Measurements from ENCODE around the gene CPA5.

CPA5 gene

DNA sequence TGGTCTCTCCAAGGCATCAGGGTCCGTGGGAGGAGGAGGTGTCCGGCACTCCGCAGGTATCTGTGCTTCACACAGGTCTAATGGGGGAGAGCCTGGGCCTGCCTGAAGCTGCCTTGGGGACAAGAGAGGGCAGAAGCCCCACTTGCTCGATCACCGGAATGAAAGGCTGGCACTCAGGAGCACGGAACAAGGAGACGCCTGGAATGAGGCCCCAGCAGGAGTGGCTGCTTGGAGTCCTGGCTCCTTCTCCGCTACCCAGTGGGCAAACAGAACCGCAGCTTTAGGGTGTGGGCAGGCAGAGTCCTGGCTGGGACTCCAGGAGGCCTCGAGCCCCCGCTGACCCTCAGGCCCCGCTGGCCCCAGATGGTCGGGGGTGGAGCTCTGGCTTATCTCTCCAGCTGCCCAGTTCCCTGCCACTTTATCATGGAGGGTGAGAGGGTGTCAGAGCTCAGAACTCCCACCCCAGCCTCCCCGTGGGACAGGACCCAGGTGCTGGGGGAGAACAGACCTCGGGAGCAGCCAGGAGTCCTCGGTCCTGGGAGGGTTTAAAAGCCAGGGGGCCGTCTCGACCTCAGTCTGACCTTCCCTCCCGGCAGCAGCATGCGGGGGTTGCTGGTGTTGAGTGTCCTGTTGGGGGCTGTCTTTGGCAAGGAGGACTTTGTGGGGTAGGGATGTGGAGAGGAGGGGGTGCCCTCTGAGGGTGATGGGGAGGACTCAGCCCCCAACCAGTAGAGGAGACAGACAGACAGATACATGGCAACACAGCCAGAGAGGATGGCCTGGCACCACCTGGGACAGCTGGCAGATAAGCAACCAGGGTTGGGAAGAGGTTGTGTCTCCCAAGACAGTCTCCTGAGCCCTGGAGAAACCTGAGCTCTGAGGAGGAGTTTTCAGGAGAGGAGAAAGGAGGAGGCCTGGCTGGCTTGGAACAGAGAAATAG, 35.6 kb downstream of the CPA5 start, which contains the start of gene CPA1:
TSS of gene CPA1 (plus strand) at position 574 of the 940 bp plus-strand sequence. CDS start at position 601, 27 bp downstream.
- DNase-seq = no peak

DNA sequence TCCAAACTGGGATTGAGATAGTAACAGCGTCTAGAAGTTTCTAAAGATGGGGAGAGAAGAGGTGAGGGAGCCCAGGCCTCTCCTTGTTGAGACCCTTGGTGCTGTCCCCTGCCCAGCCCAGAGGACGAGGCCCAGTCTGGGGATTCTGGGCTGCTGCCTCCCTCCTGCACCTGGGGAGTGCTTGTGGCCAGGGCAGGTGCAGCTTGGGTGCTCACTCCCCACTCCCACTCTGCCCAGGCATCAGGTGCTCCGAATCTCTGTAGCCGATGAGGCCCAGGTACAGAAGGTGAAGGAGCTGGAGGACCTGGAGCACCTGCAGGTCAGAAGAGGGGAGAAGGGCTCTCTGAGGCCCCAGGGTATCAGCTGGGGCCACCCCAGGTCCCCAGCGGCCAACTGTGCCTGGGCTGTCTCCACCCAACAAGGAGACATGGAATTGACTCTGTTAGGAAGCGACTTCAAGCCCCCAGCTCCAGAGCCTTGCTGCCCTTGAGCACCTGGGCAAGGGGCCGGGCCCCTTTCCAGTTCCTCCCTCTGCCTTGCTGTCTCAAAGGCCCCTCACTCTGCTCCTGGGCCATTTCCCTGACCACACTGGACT, 36.3 kb downstream of the CPA5 start:
- no peak for DNase-seq

DNA sequence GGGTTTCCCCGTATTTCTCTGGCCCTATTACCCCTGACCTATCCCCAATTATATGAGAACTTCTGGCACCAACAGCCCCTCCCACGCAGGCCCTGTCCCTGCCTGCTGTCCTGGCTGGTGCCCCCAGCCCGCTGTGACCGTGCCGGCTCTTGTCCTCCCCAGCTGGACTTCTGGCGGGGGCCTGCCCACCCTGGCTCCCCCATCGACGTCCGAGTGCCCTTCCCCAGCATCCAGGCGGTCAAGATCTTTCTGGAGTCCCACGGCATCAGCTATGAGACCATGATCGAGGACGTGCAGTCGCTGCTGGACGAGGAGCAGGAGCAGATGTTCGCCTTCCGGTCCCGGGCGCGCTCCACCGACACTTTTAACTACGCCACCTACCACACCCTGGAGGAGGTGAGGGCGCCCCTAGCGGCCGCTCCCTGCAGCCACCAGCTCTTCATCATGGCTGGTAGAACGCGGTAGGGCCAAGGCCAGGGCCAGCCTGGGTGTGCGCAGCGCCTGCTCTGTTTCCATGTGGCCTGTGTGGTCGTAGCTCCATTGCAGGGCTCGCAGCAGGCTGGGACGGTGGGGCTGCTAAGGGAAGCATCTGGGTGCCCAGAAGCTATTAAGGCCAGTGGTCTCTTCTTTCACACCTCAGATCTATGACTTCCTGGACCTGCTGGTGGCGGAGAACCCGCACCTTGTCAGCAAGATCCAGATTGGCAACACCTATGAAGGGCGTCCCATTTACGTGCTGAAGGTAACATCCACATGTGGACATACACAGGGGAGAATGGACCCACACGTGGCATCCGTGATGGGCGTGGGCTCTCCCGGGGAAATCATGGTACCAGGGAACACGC, 37.1 kb downstream of the CPA5 start:
- DNase-seq = no peak

DNA sequence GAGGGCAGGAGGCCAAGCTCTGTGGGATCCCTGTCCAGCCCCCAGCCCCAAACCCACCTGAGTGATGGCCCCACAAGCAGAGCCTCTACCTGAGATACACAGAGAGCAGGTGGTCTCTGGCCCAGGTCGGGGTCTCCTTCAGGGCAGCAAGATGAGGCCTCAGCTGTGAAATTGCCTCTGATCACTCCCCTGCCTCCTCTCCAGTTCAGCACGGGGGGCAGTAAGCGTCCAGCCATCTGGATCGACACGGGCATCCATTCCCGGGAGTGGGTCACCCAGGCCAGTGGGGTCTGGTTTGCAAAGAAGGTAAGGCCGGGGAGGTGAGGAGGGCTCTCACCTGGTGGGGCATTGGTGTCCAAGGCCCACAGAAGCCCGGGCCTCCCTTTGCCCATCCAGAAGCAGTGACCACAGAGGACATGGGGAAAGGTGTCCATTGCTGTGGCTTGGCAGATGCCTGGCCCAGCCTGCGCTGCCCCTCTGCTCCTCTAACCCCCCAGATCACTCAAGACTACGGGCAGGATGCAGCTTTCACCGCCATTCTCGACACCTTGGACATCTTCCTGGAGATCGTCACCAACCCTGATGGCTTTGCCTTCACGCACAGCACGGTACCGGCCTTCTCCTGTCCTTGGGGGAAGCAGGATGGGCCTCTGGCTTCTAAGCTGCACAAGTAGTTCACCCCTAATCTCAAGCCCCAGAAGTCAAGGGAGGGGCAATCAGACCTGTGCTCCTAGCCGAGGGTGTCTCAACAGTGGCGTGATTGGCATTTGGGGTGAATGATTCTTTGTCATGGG, 38.8 kb downstream of the CPA5 start:
- no peak for DNase-seq

DNA sequence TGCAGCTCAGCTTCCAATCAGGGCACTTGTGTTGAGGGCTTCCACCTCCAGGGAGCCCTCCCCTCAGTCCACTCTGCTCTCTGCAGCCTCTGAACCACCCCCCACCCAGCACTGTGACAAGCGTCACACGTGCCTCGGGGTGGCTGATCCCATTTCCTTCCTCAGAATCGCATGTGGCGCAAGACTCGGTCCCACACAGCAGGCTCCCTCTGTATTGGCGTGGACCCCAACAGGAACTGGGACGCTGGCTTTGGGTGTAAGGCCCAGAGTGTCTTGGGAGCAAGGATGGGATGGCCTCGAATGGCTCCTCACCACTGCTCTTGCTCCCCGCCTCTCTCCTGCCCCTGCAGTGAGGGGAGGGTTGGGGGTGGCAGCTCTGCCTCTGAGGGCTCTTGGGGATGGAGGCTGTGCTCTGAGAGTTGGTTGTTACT, 39.8 kb downstream of the CPA5 start:
- no peak for DNase-seq

DNA sequence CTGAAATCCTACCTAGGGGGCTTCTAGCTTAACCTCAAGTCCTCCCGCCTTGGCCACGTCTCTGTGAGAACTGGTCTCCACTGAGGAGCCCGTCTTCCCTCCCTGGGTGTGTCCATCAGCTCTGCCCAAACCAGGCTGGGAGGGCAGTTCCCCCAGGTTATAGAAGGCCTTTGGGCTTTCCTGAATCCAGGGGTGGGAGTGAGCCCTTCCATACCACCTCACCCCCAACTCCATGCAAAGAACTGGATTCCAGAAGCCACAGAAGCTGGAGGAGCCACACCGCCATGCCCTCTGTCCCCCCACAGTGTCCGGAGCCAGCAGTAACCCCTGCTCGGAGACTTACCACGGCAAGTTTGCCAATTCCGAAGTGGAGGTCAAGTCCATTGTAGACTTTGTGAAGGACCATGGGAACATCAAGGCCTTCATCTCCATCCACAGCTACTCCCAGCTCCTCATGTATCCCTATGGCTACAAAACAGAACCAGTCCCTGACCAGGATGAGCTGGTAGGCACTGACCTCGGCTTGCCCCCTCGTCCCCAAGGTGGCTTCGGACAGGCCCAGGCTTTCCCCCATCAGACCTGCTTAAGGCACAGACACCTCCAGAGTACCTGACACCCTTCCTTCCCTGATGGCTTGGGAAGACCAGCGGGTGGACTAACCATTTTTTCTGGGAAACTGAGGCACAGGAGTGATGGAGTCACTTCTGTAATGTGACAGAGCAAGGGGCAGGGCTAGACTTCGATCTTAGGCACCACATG, 40.4 kb downstream of the CPA5 start:
- no peak for DNase-seq

DNA sequence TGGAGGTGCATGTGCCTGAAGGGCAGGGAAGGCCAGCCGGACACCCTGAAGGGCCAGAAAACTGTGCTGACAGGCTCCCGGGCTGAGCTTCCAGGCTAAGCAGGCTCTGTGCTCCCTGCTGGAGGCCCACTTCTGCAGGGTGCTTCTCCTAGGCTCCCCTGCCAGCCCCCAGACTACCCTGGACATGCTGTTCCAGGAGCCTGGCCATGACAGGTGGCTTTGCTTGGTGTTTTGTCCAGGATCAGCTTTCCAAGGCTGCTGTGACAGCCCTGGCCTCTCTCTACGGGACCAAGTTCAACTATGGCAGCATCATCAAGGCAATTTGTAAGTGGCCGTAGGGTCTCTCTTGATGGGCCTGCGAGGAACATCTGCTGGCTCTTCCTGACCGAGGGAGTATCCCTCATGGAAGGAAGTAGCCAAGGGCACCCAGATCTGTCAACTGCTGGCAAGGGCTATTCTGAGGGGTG, 41.0 kb downstream of the CPA5 start:
- DNase-seq = no peak

DNA sequence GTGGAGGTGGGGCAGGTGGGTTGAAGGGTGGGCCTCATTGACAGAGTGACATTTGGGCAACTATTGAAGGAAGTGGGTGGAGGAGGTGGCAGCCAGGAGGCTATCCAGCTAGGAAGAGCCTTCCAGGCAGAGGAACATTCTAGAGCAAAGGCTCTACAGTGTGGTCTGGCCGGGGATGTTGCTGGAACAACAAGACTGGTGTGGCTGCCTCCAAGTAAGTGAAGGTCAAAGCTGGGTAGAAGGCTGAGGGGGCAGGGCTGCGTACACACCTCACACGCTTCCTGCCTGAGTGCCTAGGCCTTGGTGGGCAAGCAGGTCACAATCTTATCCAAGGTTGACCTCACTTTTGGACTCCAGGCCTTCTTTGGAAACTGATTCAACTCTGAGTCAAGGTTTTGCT, 42.3 kb downstream of the CPA5 start:
- no peak for DNase-seq

DNA sequence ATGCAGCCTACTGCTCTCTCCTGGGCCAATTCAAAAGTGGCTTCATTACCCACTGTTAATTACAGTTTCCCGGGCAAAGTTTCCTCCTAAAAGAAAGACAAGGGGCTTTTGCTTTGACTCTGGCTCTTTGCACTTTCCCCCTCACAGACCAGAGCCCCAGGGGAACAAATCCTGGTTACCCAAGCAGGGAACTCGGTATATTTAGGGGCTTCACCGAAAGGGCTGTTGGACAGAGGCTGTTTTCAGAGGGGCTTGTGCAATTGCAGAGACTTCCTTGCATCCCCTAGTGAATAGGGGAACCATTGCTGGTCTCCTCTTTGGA, 42.7 kb downstream of the CPA5 start:
- no peak for DNase-seq

DNA sequence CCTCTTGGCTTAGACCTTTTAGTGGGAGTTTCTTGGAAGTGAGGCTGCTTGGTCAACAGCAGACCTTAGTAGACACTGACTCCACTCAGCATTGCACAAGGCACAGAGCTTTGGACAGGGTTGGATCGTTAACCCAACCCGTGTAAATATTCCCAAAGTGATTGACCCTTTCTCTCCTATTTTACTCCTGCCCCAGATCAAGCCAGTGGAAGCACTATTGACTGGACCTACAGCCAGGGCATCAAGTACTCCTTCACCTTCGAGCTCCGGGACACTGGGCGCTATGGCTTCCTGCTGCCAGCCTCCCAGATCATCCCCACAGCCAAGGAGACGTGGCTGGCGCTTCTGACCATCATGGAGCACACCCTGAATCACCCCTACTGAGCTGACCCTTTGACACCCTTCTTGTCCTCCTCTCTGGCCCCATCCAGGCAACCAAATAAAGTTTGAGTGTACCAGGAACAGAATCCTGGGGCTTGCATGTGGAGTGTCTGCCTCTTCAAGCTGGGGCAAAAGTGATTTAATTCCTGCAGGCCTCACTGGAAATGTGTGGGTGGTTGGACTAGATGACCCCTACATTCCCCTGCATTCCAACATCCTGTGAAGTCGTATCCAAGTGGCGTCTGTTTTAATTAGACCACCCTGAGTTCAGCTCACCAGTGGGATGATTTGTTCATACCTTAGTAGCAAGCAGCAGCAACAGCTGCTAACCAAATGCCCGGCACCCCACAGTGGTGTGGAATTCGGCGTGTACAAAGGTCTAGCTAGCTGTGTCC, 43.2 kb downstream of the CPA5 start:
- DNase-seq = no peak

DNA sequence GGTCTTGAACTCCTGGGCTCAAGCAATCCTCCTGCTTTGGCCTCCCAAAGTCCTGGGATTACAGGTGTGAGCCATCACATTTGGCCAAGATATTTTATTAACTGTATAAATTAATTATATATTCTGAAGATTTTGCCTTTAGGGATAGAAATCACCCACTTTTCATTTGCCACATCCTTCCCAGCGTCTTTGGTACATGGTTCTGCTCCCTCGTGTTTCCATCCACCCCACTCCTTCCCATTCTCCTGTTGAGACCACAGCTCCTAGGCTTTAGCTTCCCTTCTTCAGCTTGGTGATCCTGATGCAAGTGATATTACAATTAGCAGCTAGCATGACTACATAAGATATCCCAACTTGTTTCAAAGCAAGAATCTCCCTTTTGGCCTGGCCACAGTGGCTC, 44.1 kb downstream of the CPA5 start:
- DNase-seq = no peak

DNA sequence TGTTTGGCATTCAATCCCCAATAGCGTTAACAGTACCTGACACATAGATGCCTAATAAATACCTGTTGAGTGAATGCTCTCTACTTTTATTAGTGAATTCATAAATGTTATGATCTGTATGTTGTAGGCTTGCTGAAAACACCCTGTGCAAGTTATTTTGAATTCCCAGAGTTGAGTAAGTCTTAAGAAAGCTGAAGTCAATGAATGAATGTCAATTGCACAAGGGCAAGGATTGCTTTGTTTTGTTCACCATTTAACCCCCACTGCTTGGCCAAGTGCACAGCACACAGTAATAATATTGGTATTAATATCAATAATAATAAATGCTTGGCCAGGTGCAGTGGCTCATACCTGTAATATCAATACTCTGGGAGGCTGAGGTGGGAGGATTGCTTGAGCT, 45.9 kb downstream of the CPA5 start:
- DNase-seq = no peak

DNA sequence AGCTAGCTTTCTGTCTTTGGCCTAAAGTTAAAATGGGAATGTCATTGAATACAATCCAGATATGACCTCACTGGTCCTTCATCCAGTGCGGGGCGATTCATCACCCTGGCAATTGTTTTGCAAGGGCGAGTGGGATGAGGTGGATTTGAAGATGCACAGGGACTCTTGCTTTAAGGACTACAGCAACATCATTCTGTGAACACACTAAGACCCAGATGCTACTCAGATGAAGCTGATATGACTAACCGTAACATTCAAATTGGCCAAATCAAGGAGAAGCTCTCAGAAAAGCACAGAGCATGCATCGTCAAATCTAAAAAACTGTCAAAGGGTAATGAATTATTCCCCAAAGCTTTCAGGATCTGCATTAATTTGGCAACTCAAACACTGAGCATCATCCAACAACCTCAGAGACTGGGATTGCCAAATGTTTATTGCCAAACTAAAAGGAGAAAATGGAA, 48.5 kb downstream of the CPA5 start:
- DNase-seq = no peak

DNA sequence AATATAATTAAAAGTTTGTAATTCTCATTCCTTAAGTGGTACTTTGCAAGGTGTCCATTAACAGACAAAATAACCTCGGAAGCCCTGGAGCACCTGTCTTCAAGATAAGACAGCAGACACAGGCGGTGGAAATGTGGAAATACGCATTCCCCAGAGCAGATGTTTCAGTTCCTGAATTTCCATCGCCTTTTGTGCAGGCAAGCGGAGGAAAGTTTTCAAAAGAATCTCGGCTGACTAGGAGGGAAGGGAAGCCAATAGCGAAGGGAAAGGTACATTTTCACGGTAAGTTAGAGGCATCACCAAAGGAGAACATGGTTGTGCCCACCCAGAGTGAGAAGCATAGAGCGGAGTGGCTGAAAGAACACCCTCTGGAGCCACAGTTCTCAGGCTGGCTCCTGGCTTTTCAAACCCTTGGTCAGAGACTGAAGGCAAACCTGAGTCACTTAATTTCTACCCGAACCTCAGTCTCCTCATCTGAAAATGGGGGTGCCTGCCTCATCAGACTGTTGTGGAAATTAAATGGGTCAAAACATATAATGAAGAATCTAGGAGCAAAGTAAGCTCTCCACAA, 49.3 kb downstream of the CPA5 start:
- no peak for DNase-seq

DNA sequence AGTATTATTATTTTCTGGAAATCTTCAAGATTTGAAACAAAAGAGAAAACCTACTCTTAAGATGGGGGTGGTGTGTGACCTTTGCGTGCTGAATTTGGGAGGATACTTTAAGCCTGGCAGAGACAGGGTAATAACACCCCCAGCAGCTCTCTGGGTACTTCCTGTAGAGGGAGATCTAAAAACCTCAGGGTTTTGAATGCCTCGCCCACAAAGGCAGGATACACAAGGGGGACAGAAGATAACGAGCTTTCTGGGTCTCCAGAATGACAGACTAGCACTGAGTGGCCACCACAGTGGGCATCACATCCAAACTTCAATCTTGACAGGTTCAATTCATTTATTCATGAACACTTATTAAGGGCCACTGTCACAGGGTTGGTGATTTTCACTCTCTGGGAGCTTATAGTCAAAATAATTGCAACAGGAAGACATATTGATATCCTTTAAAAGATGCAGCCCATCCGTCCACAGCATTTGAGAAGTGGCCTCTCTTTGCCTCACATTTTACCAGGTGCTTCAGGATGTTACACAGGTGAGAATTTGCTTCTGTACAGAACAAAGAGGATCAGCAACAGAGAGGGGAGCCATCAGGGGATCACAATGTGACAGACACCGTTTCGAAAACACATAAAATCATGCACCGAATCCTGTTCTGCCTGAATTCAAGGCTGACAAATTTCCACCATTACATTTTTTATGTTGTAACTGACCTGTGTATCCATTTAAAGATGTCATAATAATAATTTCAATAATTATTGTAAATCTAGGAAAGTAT, 50.0 kb downstream of the CPA5 start:
- DNase-seq = peak; percentile 64

DNA sequence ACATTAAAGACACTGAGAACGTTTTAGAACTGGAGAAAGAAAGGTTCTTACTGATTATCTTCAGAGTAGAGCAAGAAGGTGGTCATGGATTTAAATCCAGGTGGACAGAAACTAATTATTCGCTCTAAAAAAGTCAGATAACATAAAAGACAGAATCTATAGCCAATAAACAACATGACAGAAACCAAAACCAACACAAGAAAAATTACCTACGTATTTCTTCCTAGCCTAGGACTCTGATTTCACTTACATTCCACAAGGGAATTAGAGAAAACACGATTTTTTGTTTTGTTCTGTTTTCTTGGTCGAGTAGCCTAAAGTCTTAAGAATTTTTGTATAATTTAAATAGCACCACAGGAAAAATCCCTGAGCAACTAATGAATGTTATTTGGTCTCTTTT, 50.8 kb downstream of the CPA5 start:
- DNase-seq = no peak

DNA sequence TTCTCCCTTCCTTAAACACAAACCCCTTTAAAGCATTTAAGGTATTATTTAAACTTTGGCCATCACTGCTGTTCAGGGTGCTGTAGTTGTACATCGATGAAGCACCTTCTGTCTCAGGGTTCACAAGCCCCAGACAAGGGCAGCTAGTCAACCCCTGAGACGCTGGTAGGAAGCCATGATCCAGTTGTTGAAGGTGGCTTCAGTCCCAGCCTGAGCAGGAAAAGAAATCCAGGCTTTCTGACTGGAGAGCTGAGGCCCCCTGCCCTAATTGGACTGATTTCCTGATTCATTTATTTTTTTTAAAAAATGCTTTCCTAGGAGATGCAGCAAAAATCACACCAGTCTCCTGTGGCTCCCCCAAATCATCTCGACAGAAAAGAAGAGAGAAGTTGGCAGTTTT, 51.5 kb downstream of the CPA5 start:
- no peak for DNase-seq

DNA sequence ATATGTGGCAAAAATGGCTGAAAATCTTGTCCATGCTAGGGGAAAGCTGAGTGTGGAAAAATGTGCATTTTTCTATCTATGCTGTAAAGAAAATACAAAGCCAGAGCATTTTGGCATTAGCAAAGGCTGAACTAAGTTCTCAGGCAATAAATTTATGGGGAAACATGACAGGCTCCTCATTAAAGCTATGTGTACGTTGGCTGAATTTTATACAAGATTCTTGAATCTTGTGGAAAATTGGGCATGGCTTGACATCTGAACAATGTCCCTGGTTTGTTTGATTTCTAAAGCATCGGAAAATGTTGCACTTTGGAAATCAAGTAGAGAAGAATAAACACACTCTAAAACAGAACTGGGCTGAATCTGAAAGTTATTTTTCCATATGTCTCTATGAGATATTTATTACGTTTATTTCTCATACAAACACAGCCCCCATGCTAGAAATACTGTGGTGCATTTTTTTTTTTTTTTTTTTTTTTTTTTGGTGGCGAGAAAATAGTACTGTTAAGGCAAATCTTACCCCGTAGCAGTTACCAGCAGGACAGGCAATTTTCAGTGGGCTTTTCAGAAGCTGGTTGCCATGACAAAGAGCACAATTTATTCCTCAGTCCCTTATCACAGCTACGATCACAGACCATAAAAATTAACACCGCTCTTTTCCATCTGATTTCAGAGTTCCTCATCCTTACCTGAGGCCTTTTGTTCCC, 52.6 kb downstream of the CPA5 start:
- DNase-seq = no peak

DNA sequence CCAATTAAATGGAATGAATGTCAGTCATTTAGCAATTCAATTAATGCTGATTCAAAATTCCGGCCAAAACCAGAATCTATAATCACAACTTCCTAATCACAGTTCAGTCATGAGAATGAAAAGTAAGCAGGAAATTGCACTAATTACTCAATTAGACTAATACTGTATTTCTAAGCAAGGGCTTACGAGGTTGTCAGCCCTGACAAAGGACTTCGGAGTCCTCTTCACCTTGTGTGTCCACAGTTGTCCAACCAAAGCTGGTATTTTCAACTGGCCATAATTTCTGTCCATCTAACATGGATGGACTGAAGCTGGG, 53.1 kb downstream of the CPA5 start:
- no peak for DNase-seq

Measured in OCI-M1 (cell line).